Measurements from ENCODE around the gene LTBP2.
A peak's percentile ranks its signal among the peaks of the same experiment; 100 is the strongest.

The LTBP2 gene

GRCh38 chr14:74533576-74533975, 78.5 kb downstream of the LTBP2 start:
- no peaks in the 10 kb centered on the region for H3K36me3 Mint-ChIP-seq (ENCODE audit: insufficient read depth)
- no peak for DNase-seq
- no peak overlapping the region for H3K4me3 Mint-ChIP-seq

DNA sequence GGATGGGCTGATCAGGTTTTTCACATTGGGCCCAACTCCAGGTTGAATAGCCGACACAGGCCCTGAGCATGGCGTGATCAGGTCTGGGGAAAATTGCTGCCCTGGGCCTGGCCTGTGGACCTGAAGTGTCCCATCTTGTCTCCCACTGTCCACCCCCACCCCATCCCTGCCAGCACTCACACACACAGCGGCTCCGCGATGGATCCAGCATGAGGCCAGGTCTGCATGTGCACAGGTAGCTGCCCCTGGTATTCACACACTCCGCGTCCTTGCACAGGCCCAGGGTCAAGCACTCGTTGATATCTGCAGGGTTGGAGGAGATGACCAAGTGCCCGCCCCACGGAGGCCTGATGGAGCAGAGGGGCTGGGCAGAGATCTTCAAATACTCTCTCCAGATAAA, 79.8 kb downstream of the LTBP2 start:
- Mint-ChIP-seq H3K9me3 (no peaks in the 10 kb centered on the region), H3K36me3 (ENCODE audit: insufficient read depth) (no peaks in the 10 kb centered on the region), H3K4me3 (no peak overlapping the region), H3K27ac (no peak overlapping the region), H3K4me1 (ENCODE audit: low read depth in 2 of 2) (peaks cover 0 to 3% of the 10 kb centered on the region in 2 donors), H3K27me3 (peaks cover 0 to 21% of the 10 kb centered on the region in 2 donors)
- no peak for ATAC-seq (replicated peaks)
- no peak for DNase-seq

More at GRCh38 chr14:74533576-74533975, 78.5 kb downstream of the LTBP2 start:
- Mint-ChIP-seq H3K9me3 (no peaks in the 10 kb centered on the region), H3K27me3 (peaks cover 0 to 11% of the 10 kb centered on the region in 2 donors), H3K4me1 (ENCODE audit: low read depth in 2 of 2) (peaks cover 0 to 3% of the 10 kb centered on the region in 2 donors), H3K27ac (no peak overlapping the region)
- ATAC-seq (replicated peaks): no peak

DNA sequence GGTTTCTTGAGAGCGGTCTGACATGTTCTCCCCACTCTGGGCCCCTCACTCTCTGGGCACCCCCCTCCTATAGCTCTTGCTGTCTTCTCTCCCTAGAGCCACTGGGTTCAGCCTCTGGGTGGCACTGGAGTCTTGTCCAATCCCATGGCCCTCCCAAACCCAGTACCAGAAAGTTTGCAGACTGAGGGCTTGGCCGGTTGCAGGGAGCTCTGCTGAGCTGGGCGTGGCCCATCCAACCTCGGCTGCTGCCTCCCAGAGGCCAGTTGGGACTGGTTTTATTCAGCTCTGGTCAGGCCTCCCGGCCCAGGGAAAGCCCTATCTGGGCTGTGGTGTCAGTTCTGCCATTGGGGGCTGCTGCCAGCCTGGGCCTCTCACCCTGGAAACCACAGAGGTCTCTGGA, 80.6 kb downstream of the LTBP2 start:
- DNase-seq: no peak
- H3K9me3 Mint-ChIP-seq: no peaks in the 10 kb centered on the region
- H3K27me3 Mint-ChIP-seq: peaks cover 0 to 29% of the 10 kb centered on the region in 2 donors
- H3K4me1 Mint-ChIP-seq (ENCODE audit: low read depth in 2 of 2): peaks cover 0 to 3% of the 10 kb centered on the region in 2 donors
- no peaks in the 10 kb centered on the region for H3K36me3 Mint-ChIP-seq (ENCODE audit: insufficient read depth)
- ATAC-seq (replicated peaks): no peak
- H3K4me3 Mint-ChIP-seq: no peak overlapping the region
- H3K27ac Mint-ChIP-seq: no peak overlapping the region

- DNase-seq: no peak
- H3K27me3 Mint-ChIP-seq: peaks cover 4 to 33% of the 10 kb centered on the region in 2 donors
- ATAC-seq (replicated peaks): no peak
- no peak overlapping the region for H3K27ac Mint-ChIP-seq
- no peaks in the 10 kb centered on the region for H3K36me3 Mint-ChIP-seq (ENCODE audit: insufficient read depth)
- H3K4me1 Mint-ChIP-seq (ENCODE audit: low read depth in 2 of 2): peaks cover 0 to 4% of the 10 kb centered on the region in 2 donors
- no peak overlapping the region for H3K4me3 Mint-ChIP-seq
- no peaks in the 10 kb centered on the region for H3K9me3 Mint-ChIP-seq
Measured at GRCh38 chr14:74531006-74531405, 81.0 kb downstream of the LTBP2 start.

- Mint-ChIP-seq H3K27me3 (peaks cover 5 to 48% of the 10 kb centered on the region in 2 donors), H3K4me1 (ENCODE audit: low read depth in 2 of 2) (peaks cover 0 to 7% of the 10 kb centered on the region in 2 donors), H3K27ac (no peak overlapping the region), H3K9me3 (no peaks in the 10 kb centered on the region), H3K36me3 (ENCODE audit: insufficient read depth) (no peaks in the 10 kb centered on the region), H3K4me3 (no peak overlapping the region)
- DNase-seq (no peak), ATAC-seq (replicated peaks) (no peak)
Measured at GRCh38 chr14:74528886-74529285, 83.2 kb downstream of the LTBP2 start.

- Mint-ChIP-seq H3K9me3 (no peaks in the 10 kb centered on the region), H3K4me3 (no peak overlapping the region), H3K36me3 (ENCODE audit: insufficient read depth) (no peaks in the 10 kb centered on the region), H3K27ac (no peak overlapping the region), H3K27me3 (peaks cover 8 to 48% of the 10 kb centered on the region in 2 donors), H3K4me1 (ENCODE audit: low read depth in 2 of 2) (peaks cover 0 to 7% of the 10 kb centered on the region in 2 donors)
- no peak for ATAC-seq (replicated peaks)
- DNase-seq: no peak
Measured at GRCh38 chr14:74528406-74528805, 83.6 kb downstream of the LTBP2 start.

DNA sequence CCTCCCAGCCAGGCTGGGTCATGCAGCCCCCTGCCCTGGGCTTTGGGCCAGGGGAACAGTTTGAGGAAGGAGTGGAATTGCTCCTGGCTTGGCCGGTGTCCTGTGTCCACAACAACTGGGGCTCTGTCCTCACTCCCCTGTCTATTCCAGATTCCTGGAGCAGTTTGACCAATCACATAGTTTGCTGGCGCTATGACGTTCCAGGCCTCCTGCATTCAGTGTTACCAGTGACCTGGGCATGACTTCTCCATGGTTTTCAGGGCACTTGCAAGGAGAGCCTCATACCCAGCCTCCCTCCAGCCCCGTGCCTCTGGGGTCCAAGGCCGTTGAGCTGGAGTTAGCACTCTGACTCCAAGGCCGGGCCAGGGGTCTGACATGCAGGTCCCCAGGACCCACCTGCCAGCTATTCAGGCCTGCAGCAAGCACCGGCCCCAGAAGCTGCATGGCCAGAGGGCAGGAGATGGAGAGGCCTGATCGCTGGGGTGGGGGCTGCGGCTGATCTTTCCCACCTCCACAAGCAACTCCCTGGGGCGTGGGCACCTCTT, 84.2 kb downstream of the LTBP2 start:
- Mint-ChIP-seq H3K36me3 (ENCODE audit: insufficient read depth) (no peaks in the 10 kb centered on the region), H3K4me1 (ENCODE audit: low read depth in 2 of 2) (peaks cover 0 to 4% of the 10 kb centered on the region in 2 donors), H3K27me3 (peaks cover 12 to 48% of the 10 kb centered on the region in 2 donors), H3K9me3 (no peaks in the 10 kb centered on the region), H3K4me3 (no peak overlapping the region), H3K27ac (no peak overlapping the region)
- DNase-seq (no peak), ATAC-seq (replicated peaks) (no peak)

DNA sequence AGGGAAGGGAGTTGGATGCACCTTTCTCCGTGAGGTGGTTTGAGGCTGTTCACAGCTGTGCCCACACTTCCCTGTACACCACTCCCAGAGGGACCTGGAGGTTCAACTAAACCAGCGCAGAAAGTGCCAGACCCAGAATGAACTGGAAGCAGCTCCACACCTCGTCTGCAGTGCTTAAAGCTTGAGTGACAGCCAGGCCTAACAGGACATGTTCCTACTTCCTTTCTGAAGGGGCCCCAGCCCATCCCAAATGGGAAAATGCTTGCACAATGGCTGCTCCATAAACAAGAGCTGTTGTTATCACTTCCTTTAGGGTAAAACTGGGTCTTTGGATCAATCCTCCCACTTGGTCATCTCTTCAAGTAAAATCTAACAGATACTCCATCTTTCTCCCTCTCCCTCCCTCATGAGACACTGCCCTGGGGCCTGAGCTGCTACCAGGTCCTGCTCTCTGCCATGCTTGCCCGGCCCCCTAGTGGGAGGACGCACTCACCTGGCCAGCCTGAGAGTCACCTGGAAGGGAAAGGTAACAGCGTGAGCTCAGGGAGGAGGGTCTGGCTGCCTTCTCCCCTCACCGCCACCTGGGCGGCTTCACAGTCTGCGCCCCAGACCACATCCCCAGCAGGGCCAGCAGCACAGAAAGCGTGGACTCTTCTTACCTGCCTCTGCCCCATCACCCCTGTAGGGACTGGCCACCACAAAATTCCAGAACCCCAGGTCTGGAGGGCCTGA, 85.0 kb downstream of the LTBP2 start:
- H3K36me3 Mint-ChIP-seq (ENCODE audit: insufficient read depth): no peaks in the 10 kb centered on the region
- no peak for ATAC-seq (replicated peaks)
- no peak overlapping the region for H3K27ac Mint-ChIP-seq
- no peak for DNase-seq
- H3K9me3 Mint-ChIP-seq: no peaks in the 10 kb centered on the region
- peaks cover 12 to 51% of the 10 kb centered on the region in 2 donors for H3K27me3 Mint-ChIP-seq
- no peak overlapping the region for H3K4me3 Mint-ChIP-seq
- peaks cover 0 to 4% of the 10 kb centered on the region in 2 donors for H3K4me1 Mint-ChIP-seq (ENCODE audit: low read depth in 2 of 2)

DNA sequence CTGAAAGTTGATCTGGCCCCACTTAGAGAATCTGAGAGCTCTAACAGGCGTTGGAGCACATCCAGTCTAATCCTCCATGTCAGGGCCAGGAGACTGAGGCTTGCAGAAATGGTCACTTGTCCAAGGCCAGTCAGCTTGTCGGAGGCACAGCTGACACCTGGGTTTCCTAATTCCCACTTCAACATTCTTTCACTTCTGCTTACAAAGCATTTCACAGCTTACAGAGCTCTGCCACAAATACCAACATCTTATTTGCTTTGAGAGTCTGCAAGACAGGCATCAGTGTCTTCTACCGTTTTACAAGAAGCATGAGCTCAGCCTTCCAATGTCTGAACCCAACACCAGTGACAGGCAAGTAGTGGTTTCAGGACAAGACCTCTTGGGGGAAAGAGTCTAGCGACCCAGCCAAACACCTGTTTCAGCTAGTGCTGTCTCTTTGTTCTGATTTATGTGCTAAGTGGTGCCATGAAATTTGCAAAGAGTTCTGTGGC, 86.6 kb downstream of the LTBP2 start:
- no peak for ATAC-seq (replicated peaks)
- H3K36me3 Mint-ChIP-seq (ENCODE audit: insufficient read depth): no peaks in the 10 kb centered on the region
- peaks cover 12 to 51% of the 10 kb centered on the region in 2 donors for H3K27me3 Mint-ChIP-seq
- H3K27ac Mint-ChIP-seq: peak overlapping the region in 1 of 2 donors; percentile 29
- H3K4me1 Mint-ChIP-seq (ENCODE audit: low read depth in 2 of 2): peaks cover 0 to 4% of the 10 kb centered on the region in 2 donors
- no peaks in the 10 kb centered on the region for H3K9me3 Mint-ChIP-seq
- H3K4me3 Mint-ChIP-seq: no peak overlapping the region
- DNase-seq: no peak

- Mint-ChIP-seq H3K4me3 (no peak overlapping the region), H3K4me1 (ENCODE audit: low read depth in 2 of 2) (peaks cover 0 to 4% of the 10 kb centered on the region in 2 donors), H3K36me3 (ENCODE audit: insufficient read depth) (no peaks in the 10 kb centered on the region), H3K9me3 (no peaks in the 10 kb centered on the region), H3K27me3 (peaks cover 12 to 51% of the 10 kb centered on the region in 2 donors), H3K27ac (no peak overlapping the region)
- no peak for DNase-seq
- no peak for ATAC-seq (replicated peaks)
Measured at GRCh38 chr14:74524812-74525135, 87.3 kb downstream of the LTBP2 start.

GRCh38 chr14:74524076-74524811, 87.8 kb downstream of the LTBP2 start:
- no peaks in the 10 kb centered on the region for H3K9me3 Mint-ChIP-seq
- peaks cover 0 to 4% of the 10 kb centered on the region in 2 donors for H3K4me1 Mint-ChIP-seq (ENCODE audit: low read depth in 2 of 2)
- H3K4me3 Mint-ChIP-seq: no peak overlapping the region
- DNase-seq (no peak), ATAC-seq (replicated peaks) (no peak)
- no peak overlapping the region for H3K27ac Mint-ChIP-seq
- peaks cover 12 to 51% of the 10 kb centered on the region in 2 donors for H3K27me3 Mint-ChIP-seq
- no peaks in the 10 kb centered on the region for H3K36me3 Mint-ChIP-seq (ENCODE audit: insufficient read depth)

- H3K4me1 Mint-ChIP-seq (ENCODE audit: low read depth in 2 of 2): peaks cover 0 to 4% of the 10 kb centered on the region in 2 donors
- DNase-seq (no peak), ATAC-seq (replicated peaks) (no peak)
Measured at GRCh38 chr14:74522740-74523139, 89.3 kb downstream of the LTBP2 start.

DNA sequence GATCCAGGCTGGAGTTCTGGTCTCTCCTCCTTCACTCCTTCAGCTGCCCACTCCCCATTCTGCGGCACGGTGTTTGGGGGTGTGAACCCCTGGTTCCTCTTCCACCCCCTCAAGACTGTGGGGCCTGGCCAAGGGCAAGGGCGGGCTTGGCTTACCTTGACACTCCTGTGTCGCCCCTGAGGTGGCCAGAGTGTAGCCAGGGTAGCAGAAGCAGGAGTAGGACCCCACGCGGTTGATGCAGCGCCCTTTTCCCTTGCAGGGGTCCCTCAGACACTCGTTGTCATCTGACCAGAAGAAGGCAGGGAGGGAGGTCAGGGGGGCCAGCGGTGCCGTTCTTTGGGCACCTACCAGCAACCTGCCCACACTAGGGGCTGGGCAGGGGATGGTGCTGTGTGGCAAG, 90.3 kb downstream of the LTBP2 start:
- no peaks in the 10 kb centered on the region for H3K9me3 Mint-ChIP-seq
- peaks cover 0 to 4% of the 10 kb centered on the region in 2 donors for H3K4me1 Mint-ChIP-seq (ENCODE audit: low read depth in 2 of 2)
- no peak overlapping the region for H3K4me3 Mint-ChIP-seq
- H3K27ac Mint-ChIP-seq: no peak overlapping the region
- H3K36me3 Mint-ChIP-seq (ENCODE audit: insufficient read depth): no peaks in the 10 kb centered on the region
- ATAC-seq (replicated peaks): no peak
- no peak for DNase-seq
- H3K27me3 Mint-ChIP-seq: peaks cover 12 to 51% of the 10 kb centered on the region in 2 donors

More at GRCh38 chr14:74522740-74523139, 89.3 kb downstream of the LTBP2 start:
- H3K27me3 Mint-ChIP-seq: peaks cover 12 to 59% of the 10 kb centered on the region in 2 donors
- no peak overlapping the region for H3K27ac Mint-ChIP-seq
- no peaks in the 10 kb centered on the region for H3K9me3 Mint-ChIP-seq
- no peaks in the 10 kb centered on the region for H3K36me3 Mint-ChIP-seq (ENCODE audit: insufficient read depth)
- no peak overlapping the region for H3K4me3 Mint-ChIP-seq
